Measurements from ENCODE around the gene DONSON. TPM values are rescaled to one million over a fixed set of nuclear protein-coding genes. Genes with fewer than 3 reads are reported as not detected.

Gene DONSON
- total and polyA plus RNA-seq, 12 donors, result 3.3 to 17.9 (median 5.6) TPM

DNA sequence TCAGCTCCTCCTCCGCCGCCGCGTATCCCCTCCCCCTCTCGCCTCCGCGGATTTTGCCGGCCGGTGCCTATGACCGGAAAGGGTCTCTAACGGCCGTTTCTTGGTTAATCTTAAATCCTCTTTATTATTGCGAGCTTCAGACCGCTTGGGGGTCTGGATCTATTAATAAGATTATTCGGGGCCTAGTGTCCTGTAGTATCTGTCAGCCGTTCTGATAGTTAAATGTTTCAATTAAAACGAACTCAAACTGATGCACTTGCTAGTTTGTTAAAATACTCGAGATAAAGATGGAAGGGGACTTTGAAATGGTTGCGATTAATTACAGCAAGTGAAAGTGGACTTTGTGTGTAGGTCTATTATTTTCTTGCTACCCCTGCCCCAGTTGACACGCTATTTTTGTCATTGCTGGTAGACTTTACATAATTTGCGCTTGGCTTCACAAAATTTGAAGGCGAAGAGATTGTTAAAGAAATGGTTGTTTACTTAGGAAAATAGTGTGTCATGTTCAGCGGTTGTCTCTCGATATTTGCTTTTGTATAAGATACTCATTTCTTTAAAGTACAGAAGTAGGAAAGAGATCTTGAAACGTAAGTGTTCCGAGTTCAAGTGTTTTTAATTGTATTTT is 44.9 kb downstream of the DONSON start:
- Histone ChIP-seq H3K27me3 (no peaks in the 10 kb centered on the region), H3K9me3 (no peaks in the 10 kb centered on the region), H3K4me1 (peaks cover 0 to 51% (median 41%) of the 10 kb centered on the region in 9 donors), H3K4me3 (peak overlapping the region; percentile 73 to 85 (median 78)), H3K36me3 (peaks cover 0 to 33% (median 24%) of the 10 kb centered on the region in 9 donors), H3K27ac (peak overlapping the region; percentile 83 to 100 (median 99))
- ATAC-seq, result peak in 6 of 8 donors; percentile 37 to 64 (median 58)
- TF ChIP-seq, protein P1, sequence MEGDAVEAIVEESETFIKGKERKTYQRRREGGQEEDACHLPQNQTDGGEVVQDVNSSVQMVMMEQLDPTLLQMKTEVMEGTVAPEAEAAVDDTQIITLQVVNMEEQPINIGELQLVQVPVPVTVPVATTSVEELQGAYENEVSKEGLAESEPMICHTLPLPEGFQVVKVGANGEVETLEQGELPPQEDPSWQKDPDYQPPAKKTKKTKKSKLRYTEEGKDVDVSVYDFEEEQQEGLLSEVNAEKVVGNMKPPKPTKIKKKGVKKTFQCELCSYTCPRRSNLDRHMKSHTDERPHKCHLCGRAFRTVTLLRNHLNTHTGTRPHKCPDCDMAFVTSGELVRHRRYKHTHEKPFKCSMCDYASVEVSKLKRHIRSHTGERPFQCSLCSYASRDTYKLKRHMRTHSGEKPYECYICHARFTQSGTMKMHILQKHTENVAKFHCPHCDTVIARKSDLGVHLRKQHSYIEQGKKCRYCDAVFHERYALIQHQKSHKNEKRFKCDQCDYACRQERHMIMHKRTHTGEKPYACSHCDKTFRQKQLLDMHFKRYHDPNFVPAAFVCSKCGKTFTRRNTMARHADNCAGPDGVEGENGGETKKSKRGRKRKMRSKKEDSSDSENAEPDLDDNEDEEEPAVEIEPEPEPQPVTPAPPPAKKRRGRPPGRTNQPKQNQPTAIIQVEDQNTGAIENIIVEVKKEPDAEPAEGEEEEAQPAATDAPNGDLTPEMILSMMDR (IDR thresholded peaks at IDR 0.05), result no peak
- intact Hi-C loops (cut with DNase I), result loop anchor here in 4 of 10 donors (1.0 to 5.0 kb wide), 4 partner anchors 44 to 66 kb away; partner anchors contain the start of genes DONSON (in 3 of the 4) and TMEM50B (in 2 of the 4)
- DNase-seq, result peak; percentile 72 to 81
- WGBS, 2 donors, result 0% methylated on average over 26 of the region's 26 CpGs

DNA sequence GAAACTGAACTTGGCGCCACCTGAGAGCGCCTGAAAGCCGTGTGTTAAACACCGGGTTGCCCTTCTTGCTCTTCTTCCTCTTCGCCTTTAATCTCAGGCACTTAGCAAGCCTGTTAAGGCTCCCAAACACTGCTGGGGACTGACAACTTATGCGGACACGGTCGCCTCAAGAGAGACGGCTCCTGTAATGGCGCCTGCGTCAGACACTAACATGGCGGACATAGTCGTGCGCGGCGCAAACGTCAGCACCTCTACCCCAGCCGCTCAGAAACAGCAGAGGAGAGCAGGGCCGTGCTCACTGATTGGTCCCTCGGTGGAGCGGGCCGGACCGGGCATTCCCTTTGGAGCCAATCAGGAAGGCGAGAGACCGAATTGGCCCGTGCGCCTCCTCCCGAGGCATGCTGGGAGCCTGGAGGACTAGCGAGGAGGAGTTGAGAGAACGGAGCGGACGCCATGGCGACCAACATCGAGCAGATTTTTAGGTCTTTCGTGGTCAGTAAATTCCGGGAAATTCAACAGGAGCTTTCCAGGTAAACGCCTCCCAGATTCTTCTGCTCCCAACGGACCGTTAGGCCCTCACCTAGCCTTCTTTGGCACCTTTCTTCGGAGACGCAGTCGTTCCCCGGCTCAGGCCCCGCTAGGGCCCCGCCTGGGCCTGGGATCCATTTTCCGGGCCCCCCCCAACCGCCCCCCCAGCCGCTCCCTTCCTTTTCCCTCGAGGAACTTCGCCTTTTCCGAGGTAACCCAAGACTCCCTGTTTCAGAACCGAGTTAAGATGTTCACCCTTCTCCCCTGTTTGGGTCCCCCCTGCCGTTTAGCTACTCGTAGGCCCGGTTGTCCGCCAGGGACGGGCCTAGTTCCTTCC is 45.6 kb downstream of the DONSON start, which contains the start of gene SON:
Gene SON, plus strand, starts transcription at position 399 of the 865 bp plus-strand sequence. Its CDS starts 55 bp downstream, at position 454.
- Histone ChIP-seq H3K4me1 (peaks cover 0 to 45% (median 40%) of the 10 kb centered on the region in 9 donors), H3K9me3 (no peaks in the 10 kb centered on the region), H3K27me3 (no peaks in the 10 kb centered on the region), H3K27ac (peak within 1 kb of the TSS; percentile 83 to 100 (median 99)), H3K36me3 (peaks cover 0 to 33% (median 25%) of the 10 kb centered on the region in 9 donors), H3K4me3 (peak within 1 kb of the TSS; percentile 73 to 85 (median 78))
- TF ChIP-seq, protein P1 (IDR thresholded peaks at IDR 0.05), result peak in 1 of 9 donors; percentile 8
- WGBS, 2 donors, result 0% methylated on average over 56 of the region's 57 CpGs
- intact Hi-C loops (cut with DNase I), result loop anchor here in 4 of 10 donors (1.0 to 5.0 kb wide), 4 partner anchors 44 to 66 kb away; partner anchors contain the start of genes DONSON (in 3 of the 4) and TMEM50B (in 2 of the 4)
- peak; percentile 97 to 99 (median 98) for ATAC-seq
- DNase-seq, result peak; percentile 98 to 99

DNA sequence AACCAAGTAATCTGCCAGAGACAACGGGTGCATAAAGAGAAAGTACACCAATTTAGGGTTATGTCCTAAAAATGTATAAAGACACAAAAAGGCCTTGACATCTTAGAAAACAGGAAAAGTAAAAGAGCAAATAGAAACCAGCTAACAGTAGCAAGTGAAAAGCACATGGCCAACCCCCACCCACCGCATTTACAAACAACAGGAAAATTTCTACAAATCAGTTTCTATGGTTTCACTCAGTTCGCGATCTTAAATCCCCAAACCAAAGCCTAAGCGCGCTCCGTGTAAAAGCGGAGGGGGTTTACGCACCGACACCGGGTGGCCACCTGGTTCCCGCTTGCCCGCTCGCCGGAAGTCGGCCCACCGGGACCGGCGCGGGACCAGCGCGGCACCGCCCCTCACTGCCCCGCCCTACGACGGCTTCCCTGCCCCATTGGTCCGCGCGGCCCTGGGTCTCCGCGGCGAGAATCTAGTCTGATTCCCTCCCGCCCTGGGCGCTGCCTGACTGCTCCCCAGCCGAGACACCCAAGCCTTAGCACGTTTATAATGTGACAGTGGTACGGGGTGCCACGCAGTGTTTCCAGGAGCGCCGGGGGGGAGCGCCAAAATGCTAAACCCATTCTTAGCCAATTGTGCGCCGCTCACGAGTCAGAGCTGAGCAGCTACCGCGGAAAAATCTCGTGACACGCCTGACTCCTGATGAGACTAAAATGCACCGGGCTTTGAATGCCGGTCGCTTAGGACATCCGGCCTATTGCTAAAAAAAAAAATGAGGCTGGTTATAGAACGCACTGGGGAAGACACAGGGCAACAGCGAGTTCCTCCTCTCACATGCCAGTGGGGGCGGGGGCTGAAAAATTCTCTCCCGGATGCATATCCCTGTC is 46.5 kb downstream of the DONSON start, which contains the start of gene GART:
Gene GART, minus strand, starts transcription at position 362 of the 884 bp plus-strand sequence. CDS start 2,802 bp downstream, outside the sequence.
- DNase-seq (peak; percentile 82 to 86), ATAC-seq (peak; percentile 83 to 91 (median 86))
- Histone ChIP-seq H3K4me1 (peaks cover 0 to 45% (median 38%) of the 10 kb centered on the region in 9 donors), H3K4me3 (peak within 1 kb of the TSS; percentile 73 to 85 (median 78)), H3K9me3 (no peaks in the 10 kb centered on the region), H3K27me3 (no peaks in the 10 kb centered on the region), H3K27ac (peak within 1 kb of the TSS; percentile 83 to 100 (median 99)), H3K36me3 (peaks cover 0 to 33% (median 26%) of the 10 kb centered on the region in 9 donors)
- TF ChIP-seq, protein P1 (IDR thresholded peaks at IDR 0.05), result peak in 1 of 9 donors; percentile 5
- intact Hi-C loops (cut with DNase I), result loop anchor here in 3 of 10 donors (2.0 to 5.0 kb wide), 3 partner anchors 45 to 65 kb away; partner anchors contain the start of genes DONSON (in 2 of the 3) and TMEM50B (in 2 of the 3)
- 0% methylated on average over 51 to 56 of the region's 56 CpGs for WGBS, 2 donors

Data from heart right ventricle (tissue), 16 donors.